Neural cell (in vitro differentiated cells): Measurements from ENCODE around the gene EXOC6B. TPM values are rescaled to one million over a fixed set of nuclear protein-coding genes. Genes with fewer than 3 reads are reported as not detected.

Source experiments
- H2AFZ ChIP-seq: fragments of 200-600, 300-800 bp; sonication (generic), shearing (Covaris generic); 2 replicates; pipeline ENCODE4 v1.6.0; 2014; ENCODE audit warnings: low read depth, mild to moderate bottlenecking, antibody characterized with exemption, low read length, moderate library complexity
- H3F3A ChIP-seq: fragments of 200-600 bp; shearing (Covaris generic); 2 replicates; pipeline ENCODE4 v1.6.1; 2016; ENCODE audit warnings: mild to moderate bottlenecking, moderate library complexity, mixed read lengths, antibody characterized with exemption, low read length; ENCODE audit not compliant: insufficient read depth, poor library complexity, severe bottlenecking
- H3K27ac ChIP-seq: fragments of 200-600, 300-800 bp; sonication (generic), shearing (Covaris generic); 2 replicates; pipeline ENCODE4 v1.5.1; 2014; ENCODE audit warnings: mild to moderate bottlenecking, low read length, moderate library complexity
- H3K27me3 ChIP-seq: fragments of 300-800, 200-600 bp; sonication (generic), shearing (Covaris generic); 2 replicates; pipeline ENCODE4 v1.6.0; 2014; ENCODE audit warnings: mild to moderate bottlenecking, low read depth, low read length, moderate library complexity; ENCODE audit not compliant: insufficient read depth
- H3K36me3 ChIP-seq: fragments of 300-800, 200-600 bp; sonication (generic), shearing (Covaris generic); 2 replicates; pipeline ENCODE4 v1.5.1; 2014; ENCODE audit warnings: mild to moderate bottlenecking, antibody characterized with exemption, low read length, moderate library complexity; ENCODE audit not compliant: insufficient read depth
- H3K4me2 ChIP-seq: fragments of 300-800, 200-600 bp; sonication (generic), shearing (Covaris generic); 2 replicates; pipeline ENCODE4 v1.6.0; 2014; ENCODE audit warnings: mild to moderate bottlenecking, low read length
- H3K4me3 ChIP-seq: fragments of 300-800, 200-600 bp; sonication (generic), shearing (Covaris generic); 2 replicates; pipeline ENCODE4 v1.5.1; 2014; ENCODE audit warnings: mild to moderate bottlenecking, low read length, moderate library complexity
- H3K79me2 ChIP-seq: fragments of 200-600 bp; shearing (Covaris generic); replicated peaks from 2 replicates; pipeline ENCODE4 v1.6.0; 2014; ENCODE audit warnings: mild to moderate bottlenecking, low read length, moderate library complexity; ENCODE audit not compliant: insufficient read depth
- H3K9ac ChIP-seq: fragments of 300-800, 200-600 bp; sonication (generic), shearing (Covaris generic); 2 replicates; pipeline ENCODE4 v1.6.1; 2016; ENCODE audit warnings: mild to moderate bottlenecking, low read length, mixed read lengths
- H3K9me2 ChIP-seq: fragments of 200-600 bp; shearing (Covaris generic); 2 replicates; pipeline ENCODE4 v1.6.1; 2016; ENCODE audit warnings: mild to moderate bottlenecking, low read length, mixed read lengths; ENCODE audit not compliant: insufficient read depth
- H3K9me3 ChIP-seq: fragments of 200-600, 300-800 bp; sonication (generic), shearing (Covaris generic); 2 replicates; pipeline ENCODE4 v1.6.1; 2016; ENCODE audit warnings: mild to moderate bottlenecking, mixed run types, low read length, moderate library complexity, mixed read lengths
- H4K20me1 ChIP-seq: fragments of 200-600 bp; shearing (Covaris generic); 2 replicates; pipeline ENCODE4 v1.6.1; 2016; ENCODE audit warnings: mild to moderate bottlenecking, mixed run types; ENCODE audit not compliant: insufficient read depth
- CTCF ChIP-seq: fragments of 450-650 bp; IDR thresholded peaks from 2 replicates; pipeline ENCODE4 v1.5.1; 2014; ENCODE audit warnings: antibody characterized with exemption, mild to moderate bottlenecking, moderate library complexity; ENCODE audit not compliant: poor library complexity, severe bottlenecking
- EP300 ChIP-seq: fragments of 450-650 bp; conservative IDR thresholded peaks from 2 replicates; pipeline ENCODE4 v1.6.1; 2014; ENCODE audit warnings: antibody characterized with exemption, mild to moderate bottlenecking, moderate library complexity; ENCODE audit not compliant: poor library complexity, severe bottlenecking
- EZH2 ChIP-seq: fragments of 200-600, 300-800 bp; shearing (Covaris generic), sonication (generic); IDR thresholded peaks from 2 replicates; pipeline ENCODE4 v1.6.1; 2014; ENCODE audit warnings: antibody characterized with exemption, low read length, borderline replicate concordance, mild to moderate bottlenecking; ENCODE audit not compliant: insufficient read depth, poor library complexity, severe bottlenecking
- MXI1 ChIP-seq: fragments of 450-650 bp; conservative IDR thresholded peaks from 2 replicates; pipeline ENCODE4 v1.6.1; 2014; ENCODE audit warnings: antibody characterized with exemption, mild to moderate bottlenecking; ENCODE audit not compliant: poor library complexity, severe bottlenecking
- POLR2AphosphoS5 ChIP-seq: IDR thresholded peaks from 2 replicates; pipeline ENCODE4 v1.6.1; 2012
- RAD21 ChIP-seq: fragments of 450-650 bp; conservative IDR thresholded peaks from 2 replicates; pipeline ENCODE4 v1.6.1; 2014; ENCODE audit warnings: antibody characterized with exemption, mild to moderate bottlenecking, moderate library complexity
- REST ChIP-seq: IDR thresholded peaks from 2 replicates; pipeline ENCODE4 v1.6.1; 2012; ENCODE audit warnings: borderline replicate concordance
- SMC3 ChIP-seq: fragments of 450-650 bp; conservative IDR thresholded peaks from 2 replicates; pipeline ENCODE4 v1.6.1; 2014; ENCODE audit warnings: antibody characterized with exemption, mild to moderate bottlenecking, moderate library complexity; ENCODE audit not compliant: poor library complexity
- TAF1 ChIP-seq: IDR thresholded peaks from 2 replicates; pipeline ENCODE4 v1.6.1; 2012; ENCODE audit warnings: low read depth
- polyA plus RNA-seq: library from polyadenylated mRNA; depleted of rRNA; stranded (reverse); fragments of >200 nt; gene quantifications from 2 replicates; pipeline ENCODE4 v1.2.3, GENCODE V29; 2014

EXOC6B gene
- polyA plus RNA-seq, 1 donor from 2014 or later: 23.4 TPM

- H4K20me1 ChIP-seq: no peaks in the 10 kb centered on the region
- no peaks in the 10 kb centered on the region for H3K79me2 ChIP-seq
- TF ChIP-seq POLR2AphosphoS5 (no peak), EP300 (peak; percentile 38), SMC3 (no peak)
- H3K27me3 ChIP-seq: no peaks in the 10 kb centered on the region
- H3K36me3 ChIP-seq: no peaks in the 10 kb centered on the region
- H3K9me3 ChIP-seq: no peaks in the 10 kb centered on the region
- H3K4me3 ChIP-seq: no peak overlapping the region
- no peaks in the 10 kb centered on the region for H3K9me2 ChIP-seq
- H3K27ac ChIP-seq: no peak overlapping the region
- no peak overlapping the region for H3K4me2 ChIP-seq
- H2AFZ ChIP-seq: no peak overlapping the region
- H3K9ac ChIP-seq: no peak overlapping the region
- no peaks in the 10 kb centered on the region for H3F3A ChIP-seq
Observed at GRCh38 chr2:72750977-72751639, 74.7 kb downstream of the EXOC6B start.

- H3K36me3 ChIP-seq: no peaks in the 10 kb centered on the region
- H3K9ac ChIP-seq: no peak overlapping the region
- H2AFZ ChIP-seq: no peak overlapping the region
- no peaks in the 10 kb centered on the region for H3F3A ChIP-seq
- no peaks in the 10 kb centered on the region for H3K9me2 ChIP-seq
- TF ChIP-seq REST (no peak), POLR2AphosphoS5 (no peak), TAF1 (no peak), RAD21 (no peak), SMC3 (no peak), EP300 (no peak), EZH2 (no peak), CTCF (no peak), MXI1 (no peak)
- no peaks in the 10 kb centered on the region for H4K20me1 ChIP-seq
- H3K4me2 ChIP-seq: no peak overlapping the region
- H3K27ac ChIP-seq: no peak overlapping the region
- no peaks in the 10 kb centered on the region for H3K27me3 ChIP-seq
- no peaks in the 10 kb centered on the region for H3K9me3 ChIP-seq
- H3K4me3 ChIP-seq: no peak overlapping the region
- H3K79me2 ChIP-seq: no peaks in the 10 kb centered on the region
Observed at GRCh38 chr2:72750466-72750865, 75.4 kb downstream of the EXOC6B start.
